NCI-H524 (cell line): ENCODE measurements around the gene CERS6.

Experiments used
- DNase-seq, 2 experiments: peaks; one replicate each; lab custom pipeline; 2025; lab: John Stamatoyannopoulos, UW

Gene CERS6

GRCh38 chr2:168566974-168567665 is 111.0 kb downstream of the CERS6 start:
- DNase-seq, result no peak

- DNase-seq, result peak; percentile 52 to 80
Measured at GRCh38 chr2:168567836-168568235, 111.8 kb downstream of the CERS6 start.

GRCh38 chr2:168568476-168569267 is 112.6 kb downstream of the CERS6 start:
- DNase-seq, result no peak

- DNase-seq, result no peak
Measured at GRCh38 chr2:168571061-168571460, 115.0 kb downstream of the CERS6 start.

- DNase-seq, result no peak
Measured at GRCh38 chr2:168573128-168573903, 117.2 kb downstream of the CERS6 start.

GRCh38 chr2:168574856-168575630 is 119.0 kb downstream of the CERS6 start:
- DNase-seq, result no peak

- DNase-seq, result no peak
Measured at GRCh38 chr2:168577885-168578284, 121.8 kb downstream of the CERS6 start.

- no peak for DNase-seq
Measured at GRCh38 chr2:168583064-168583709, 127.1 kb downstream of the CERS6 start.

GRCh38 chr2:168583710-168584521 is 127.8 kb downstream of the CERS6 start:
- no peak for DNase-seq

GRCh38 chr2:168584911-168585310 is 128.8 kb downstream of the CERS6 start:
- no peak for DNase-seq

- DNase-seq, result no peak
Measured at GRCh38 chr2:168585700-168586099, 129.6 kb downstream of the CERS6 start.

GRCh38 chr2:168587307-168587706 is 131.2 kb downstream of the CERS6 start:
- DNase-seq, result no peak

GRCh38 chr2:168589236-168590211 is 133.5 kb downstream of the CERS6 start:
- no peak for DNase-seq

GRCh38 chr2:168592181-168592831 is 136.2 kb downstream of the CERS6 start:
- DNase-seq, result peak in 1 of 2 experiments; percentile 30

- DNase-seq, result no peak
Measured at GRCh38 chr2:168593713-168594112, 137.6 kb downstream of the CERS6 start.

GRCh38 chr2:168594778-168595177 is 138.7 kb downstream of the CERS6 start:
- DNase-seq, result no peak

GRCh38 chr2:168596881-168597655 is 141.0 kb downstream of the CERS6 start:
- no peak for DNase-seq

GRCh38 chr2:168599738-168600137 is 143.7 kb downstream of the CERS6 start:
- no peak for DNase-seq
